ENCODE results near the gene DCLK1. TPM values are rescaled to one million over a fixed set of nuclear protein-coding genes. Genes with fewer than 3 reads are reported as not detected.
"Not testable (repeated sequence)": the region's sequence is repeated elsewhere in the genome, so short reads cannot be mapped to it uniquely, and the experiment has no call there.

DCLK1 gene
- total RNA-seq, 1 donor = not detected

DNA sequence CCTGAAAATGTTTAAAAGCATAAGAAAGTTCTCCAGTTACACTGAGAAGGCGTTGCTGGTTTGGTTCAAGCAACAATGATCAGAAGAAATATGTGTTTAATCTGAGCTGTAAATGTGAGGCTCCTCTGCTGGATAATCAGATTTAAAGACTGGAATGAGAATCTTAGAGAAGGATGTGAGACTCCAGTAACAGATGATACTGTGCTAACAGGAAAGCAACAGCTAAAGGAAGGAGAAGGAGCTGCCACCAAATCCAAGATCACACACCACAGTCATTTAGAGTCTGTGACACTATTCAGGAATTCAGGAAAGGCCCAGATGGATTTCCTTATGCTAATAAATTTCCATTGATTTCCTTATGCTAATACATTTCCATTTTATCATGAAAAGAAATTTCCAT is 16.9 kb downstream of the DCLK1 start:
- Histone ChIP-seq H3K4me1 (ENCODE audit: insufficient read depth, low read length) (no peaks in the 10 kb centered on the region), H3K9me3 (ENCODE audit: low read depth, low read length) (no peaks in the 10 kb centered on the region), H3K27me3 (ENCODE audit: insufficient read depth, low read length) (no peaks in the 10 kb centered on the region), H3K4me3 (ENCODE audit: low read length) (no peak overlapping the region)

DNA sequence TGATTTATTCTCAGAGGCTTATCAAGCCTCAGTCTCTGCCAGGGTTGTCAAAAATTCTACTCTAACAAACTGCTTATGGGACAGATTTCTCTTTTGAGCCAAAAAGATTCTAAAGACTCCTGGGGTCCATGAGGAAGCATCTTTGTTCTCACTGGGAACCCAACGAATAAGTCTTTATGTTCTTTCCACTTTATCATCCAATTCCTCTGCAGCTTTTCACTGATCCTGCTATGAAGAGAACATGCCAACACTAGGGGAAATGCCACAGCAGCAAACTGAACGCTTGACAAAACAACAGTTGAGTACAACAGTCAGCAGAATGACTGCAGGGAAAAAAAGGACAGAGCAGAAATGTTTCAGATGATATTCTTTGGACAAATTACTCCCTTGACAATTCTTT is 22.2 kb downstream of the DCLK1 start:
- H3K27me3 ChIP-seq (ENCODE audit: insufficient read depth, low read length) = no peaks in the 10 kb centered on the region

DNA sequence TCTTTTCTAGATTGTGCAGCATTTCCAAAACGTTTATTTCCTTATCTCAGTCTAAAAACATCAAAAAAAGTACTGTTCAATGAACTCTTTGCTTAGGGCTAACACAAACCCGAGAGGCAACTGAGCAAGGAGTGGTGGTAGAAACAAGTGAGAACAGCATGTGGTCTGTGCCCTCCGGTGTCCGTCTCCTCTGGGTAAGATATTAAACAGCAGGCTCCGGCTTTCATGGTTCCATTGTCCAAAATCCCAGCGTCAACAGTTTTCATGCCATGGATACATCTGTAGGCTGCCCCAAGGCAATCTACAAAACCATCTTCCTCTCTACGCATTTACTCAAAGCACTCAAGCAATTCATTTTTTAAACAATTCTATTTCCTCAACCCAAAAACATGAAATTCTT is 22.8 kb downstream of the DCLK1 start:
- Histone ChIP-seq H3K4me3 (ENCODE audit: low read length) (no peak overlapping the region), H3K27me3 (ENCODE audit: insufficient read depth, low read length) (no peaks in the 10 kb centered on the region), H3K9me3 (ENCODE audit: low read depth, low read length) (no peaks in the 10 kb centered on the region), H3K4me1 (ENCODE audit: insufficient read depth, low read length) (no peaks in the 10 kb centered on the region)

More for the DNA sequence above, 22.2 kb downstream of the DCLK1 start:
- Histone ChIP-seq H3K9me3 (ENCODE audit: low read depth, low read length) (no peaks in the 10 kb centered on the region), H3K4me3 (ENCODE audit: low read length) (no peak overlapping the region), H3K4me1 (ENCODE audit: insufficient read depth, low read length) (no peaks in the 10 kb centered on the region)

DNA sequence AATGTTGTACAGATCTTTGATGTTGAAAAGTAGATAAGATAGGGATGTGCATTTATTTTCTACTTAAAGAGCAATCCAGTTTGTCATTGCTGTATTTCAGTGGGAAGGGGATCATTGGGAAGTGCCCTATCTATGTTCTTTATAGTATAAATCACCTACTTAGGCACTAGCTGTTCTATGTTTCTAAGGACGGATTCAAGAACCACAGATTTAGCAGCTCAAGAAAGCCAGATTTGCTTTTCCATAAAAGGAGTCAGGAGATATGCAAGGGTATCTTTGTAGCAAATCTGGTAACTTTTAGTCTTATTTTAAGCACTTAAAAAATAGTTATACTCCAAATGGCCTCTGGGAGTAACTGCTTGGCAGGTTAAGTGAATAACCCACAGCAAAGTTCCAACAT is 23.7 kb downstream of the DCLK1 start:
- Histone ChIP-seq H3K9me3 (ENCODE audit: low read depth, low read length) (no peaks in the 10 kb centered on the region), H3K4me3 (ENCODE audit: low read length) (no peak overlapping the region), H3K27me3 (ENCODE audit: insufficient read depth, low read length) (no peaks in the 10 kb centered on the region), H3K4me1 (ENCODE audit: insufficient read depth, low read length) (no peaks in the 10 kb centered on the region)

- H3K4me1 ChIP-seq (ENCODE audit: insufficient read depth, low read length) = no peaks in the 10 kb centered on the region
- no peak overlapping the region for H3K4me3 ChIP-seq (ENCODE audit: low read length)
- H3K27me3 ChIP-seq (ENCODE audit: insufficient read depth, low read length) = no peaks in the 10 kb centered on the region
- no peaks in the 10 kb centered on the region for H3K9me3 ChIP-seq (ENCODE audit: low read depth, low read length)
These were observed 25.5 kb downstream of the DCLK1 start for GRCh38 chr13:36105726-36106125.

- no peaks in the 10 kb centered on the region for H3K27me3 ChIP-seq (ENCODE audit: insufficient read depth, low read length)
These were observed 28.5 kb downstream of the DCLK1 start for GRCh38 chr13:36102721-36103120.

GRCh38 chr13:36101907-36102306 is 29.3 kb downstream of the DCLK1 start:
- H3K9me3 ChIP-seq (ENCODE audit: low read depth, low read length); H3K4me1 ChIP-seq (ENCODE audit: insufficient read depth, low read length); H3K27me3 ChIP-seq (ENCODE audit: insufficient read depth, low read length); H3K4me3 ChIP-seq (ENCODE audit: low read length): not testable (repeated sequence)

More at GRCh38 chr13:36102721-36103120, 28.5 kb downstream of the DCLK1 start:
- H3K4me3 ChIP-seq (ENCODE audit: low read length) = no peak overlapping the region
- H3K9me3 ChIP-seq (ENCODE audit: low read depth, low read length) = no peaks in the 10 kb centered on the region
- no peaks in the 10 kb centered on the region for H3K4me1 ChIP-seq (ENCODE audit: insufficient read depth, low read length)

DNA sequence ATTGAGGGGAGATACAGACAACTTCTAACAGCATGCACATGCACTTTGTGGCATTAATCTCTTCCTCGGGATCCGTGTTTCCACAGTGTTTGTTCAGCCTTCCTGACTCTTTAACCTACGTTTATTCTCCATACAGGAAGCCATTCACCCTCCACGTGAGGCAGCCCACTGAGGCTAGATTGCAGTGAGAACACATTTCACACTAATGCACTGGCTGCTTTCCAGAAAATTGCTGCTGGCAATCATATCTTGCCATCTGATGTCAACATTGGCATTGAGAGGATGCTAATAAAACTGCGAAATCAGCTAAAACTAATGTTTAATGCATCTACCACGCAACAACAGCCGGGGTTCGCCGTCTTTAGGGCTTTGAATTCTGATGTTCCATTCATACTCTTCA is 30.0 kb downstream of the DCLK1 start:
- no peaks in the 10 kb centered on the region for H3K27me3 ChIP-seq (ENCODE audit: insufficient read depth, low read length)
- H3K9me3 ChIP-seq (ENCODE audit: low read depth, low read length) = no peaks in the 10 kb centered on the region
- H3K4me3 ChIP-seq (ENCODE audit: low read length) = no peak overlapping the region
- no peaks in the 10 kb centered on the region for H3K4me1 ChIP-seq (ENCODE audit: insufficient read depth, low read length)

DNA sequence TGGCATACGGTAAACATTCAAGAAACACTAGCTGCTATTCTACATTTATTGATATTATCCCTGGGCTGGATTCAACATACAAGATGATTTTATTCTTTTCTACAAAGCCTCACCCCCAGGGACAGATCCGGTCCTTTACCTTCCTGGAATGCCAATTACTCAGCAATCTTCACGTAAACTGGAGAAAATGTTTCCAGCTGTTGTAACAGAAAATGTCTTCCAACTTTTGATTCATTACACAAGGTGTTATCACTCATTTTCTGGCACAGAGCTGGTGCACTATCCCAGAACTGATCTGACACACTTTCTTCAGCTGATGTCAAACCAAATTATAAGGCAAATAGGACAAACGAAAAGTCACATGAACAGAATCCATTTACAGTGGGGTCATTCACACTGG is 33.1 kb downstream of the DCLK1 start:
- Histone ChIP-seq H3K4me1 (ENCODE audit: insufficient read depth, low read length) (no peaks in the 10 kb centered on the region), H3K27me3 (ENCODE audit: insufficient read depth, low read length) (no peaks in the 10 kb centered on the region), H3K4me3 (ENCODE audit: low read length) (no peak overlapping the region), H3K9me3 (ENCODE audit: low read depth, low read length) (no peaks in the 10 kb centered on the region)

DNA sequence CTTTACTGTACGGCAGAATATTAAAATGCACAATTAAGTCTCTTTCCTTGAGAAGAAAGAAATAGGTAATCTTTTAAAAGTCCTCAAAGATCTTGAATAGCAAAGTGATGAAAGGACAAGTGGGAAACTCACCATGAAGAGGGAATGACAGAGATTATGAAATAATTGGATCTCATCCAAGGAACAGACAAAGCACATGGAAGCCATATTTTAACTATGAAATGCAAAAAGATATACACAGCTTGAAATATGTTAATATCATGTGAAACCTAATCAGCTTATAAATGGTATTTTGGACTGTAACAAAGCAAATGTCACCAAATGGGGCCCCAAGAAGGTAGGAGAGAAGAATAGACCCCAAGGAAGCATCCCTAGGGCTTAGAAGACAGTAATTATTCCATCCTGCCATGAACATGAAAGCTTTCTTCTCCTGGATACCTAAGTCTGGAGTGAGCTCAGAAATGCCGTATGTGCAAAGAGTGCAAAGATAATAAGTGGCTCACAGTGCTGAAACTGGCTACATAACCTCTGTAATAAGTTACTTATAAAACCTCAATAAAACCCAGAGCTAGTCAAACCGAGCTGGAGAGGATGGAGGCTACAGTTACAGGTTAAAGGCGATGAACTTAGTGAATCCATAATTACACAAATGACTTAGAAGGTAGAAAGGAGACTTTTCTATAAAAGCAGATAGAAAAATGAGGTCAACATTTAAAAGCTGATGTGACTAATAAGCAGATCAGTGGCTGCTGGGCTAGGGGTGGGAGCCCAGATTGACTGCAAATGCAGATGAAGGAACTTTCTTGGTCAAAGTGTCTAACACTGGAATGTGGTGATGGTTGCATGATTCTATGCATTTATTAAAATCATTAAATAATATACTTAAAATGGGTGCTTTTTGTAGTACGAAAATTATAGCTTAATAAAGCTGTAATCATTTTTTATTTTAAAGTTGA is 34.4 kb downstream of the DCLK1 start:
- Histone ChIP-seq H3K27me3 (ENCODE audit: insufficient read depth, low read length) (no peaks in the 10 kb centered on the region), H3K4me3 (ENCODE audit: low read length) (no peak overlapping the region), H3K9me3 (ENCODE audit: low read depth, low read length) (no peaks in the 10 kb centered on the region), H3K4me1 (ENCODE audit: insufficient read depth, low read length) (no peaks in the 10 kb centered on the region)

DNA sequence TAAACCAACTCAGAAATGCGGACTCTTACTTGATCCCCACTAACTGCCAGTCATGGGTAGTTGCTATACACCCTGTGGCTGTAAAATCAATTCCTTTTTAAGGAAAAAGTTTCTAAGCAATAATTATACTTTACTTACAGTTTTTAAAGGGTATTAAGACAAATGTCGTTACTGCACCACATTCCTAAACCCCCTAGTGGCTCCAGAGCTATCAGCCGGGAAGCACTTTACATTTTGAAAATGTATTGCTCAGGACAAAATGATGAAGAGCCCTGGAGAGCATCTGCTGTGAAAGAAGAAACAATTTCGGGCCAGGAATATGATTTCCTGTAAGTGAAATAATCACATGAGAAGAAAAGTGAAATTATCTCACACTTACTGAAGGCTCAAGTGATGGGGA is 36.7 kb downstream of the DCLK1 start:
- H3K9me3 ChIP-seq (ENCODE audit: low read depth, low read length) = no peaks in the 10 kb centered on the region
- no peaks in the 10 kb centered on the region for H3K4me1 ChIP-seq (ENCODE audit: insufficient read depth, low read length)
- no peak overlapping the region for H3K4me3 ChIP-seq (ENCODE audit: low read length)
- no peaks in the 10 kb centered on the region for H3K27me3 ChIP-seq (ENCODE audit: insufficient read depth, low read length)

DNA sequence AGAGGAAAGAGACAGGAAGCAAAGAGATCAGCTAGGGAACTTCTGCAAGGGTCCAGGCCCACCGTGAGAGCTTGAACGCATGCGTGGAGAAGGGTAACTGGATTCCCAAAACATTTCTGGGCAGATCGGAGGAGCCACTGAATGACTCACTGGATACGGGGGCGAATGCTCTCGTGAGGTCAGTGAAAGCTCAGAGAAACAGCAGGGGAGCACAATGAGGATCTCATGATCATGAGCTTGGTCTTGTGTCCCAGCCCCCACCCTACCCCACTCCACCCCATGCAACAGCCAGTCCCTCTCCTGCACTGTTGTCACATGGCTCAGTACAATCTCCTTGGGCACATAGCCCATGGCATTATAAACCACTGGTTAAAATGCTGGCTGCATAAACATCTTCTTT is 40.6 kb downstream of the DCLK1 start:
- Histone ChIP-seq H3K27me3 (ENCODE audit: insufficient read depth, low read length) (no peaks in the 10 kb centered on the region), H3K9me3 (ENCODE audit: low read depth, low read length) (no peaks in the 10 kb centered on the region), H3K4me3 (ENCODE audit: low read length) (no peak overlapping the region), H3K4me1 (ENCODE audit: insufficient read depth, low read length) (no peaks in the 10 kb centered on the region)

DNA sequence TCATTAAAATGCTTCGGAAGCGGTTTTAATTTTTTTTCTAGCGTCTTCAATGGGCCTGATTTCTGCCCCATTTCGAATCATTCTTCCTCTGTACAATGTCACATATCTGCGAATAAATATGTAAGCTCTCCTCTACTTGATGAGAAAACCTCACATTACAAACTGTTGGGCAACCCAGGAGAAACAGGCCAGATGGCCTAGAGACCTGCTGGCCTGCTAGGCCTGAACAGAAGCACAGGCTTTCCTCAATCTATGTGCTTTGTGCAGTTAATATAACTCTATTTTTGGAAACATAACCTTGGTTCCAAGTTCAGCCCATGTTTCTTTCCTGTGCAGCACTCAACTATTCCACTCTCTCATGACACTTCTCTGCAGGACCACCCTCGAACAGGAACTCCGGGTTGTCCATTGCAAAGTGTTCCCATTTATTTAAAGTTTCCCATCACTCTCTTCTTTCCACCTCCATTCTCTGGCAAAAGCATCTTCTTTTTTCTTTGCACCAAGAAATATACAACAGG is 42.0 kb downstream of the DCLK1 start:
- Histone ChIP-seq H3K27me3 (ENCODE audit: insufficient read depth, low read length) (no peaks in the 10 kb centered on the region), H3K4me1 (ENCODE audit: insufficient read depth, low read length) (no peaks in the 10 kb centered on the region), H3K9me3 (ENCODE audit: low read depth, low read length) (no peaks in the 10 kb centered on the region), H3K4me3 (ENCODE audit: low read length) (no peak overlapping the region)

GRCh38 chr13:36088463-36088862 is 42.7 kb downstream of the DCLK1 start:
- Histone ChIP-seq H3K4me1 (ENCODE audit: insufficient read depth, low read length) (no peaks in the 10 kb centered on the region), H3K9me3 (ENCODE audit: low read depth, low read length) (no peaks in the 10 kb centered on the region), H3K4me3 (ENCODE audit: low read length) (no peak overlapping the region), H3K27me3 (ENCODE audit: insufficient read depth, low read length) (no peaks in the 10 kb centered on the region)

DNA sequence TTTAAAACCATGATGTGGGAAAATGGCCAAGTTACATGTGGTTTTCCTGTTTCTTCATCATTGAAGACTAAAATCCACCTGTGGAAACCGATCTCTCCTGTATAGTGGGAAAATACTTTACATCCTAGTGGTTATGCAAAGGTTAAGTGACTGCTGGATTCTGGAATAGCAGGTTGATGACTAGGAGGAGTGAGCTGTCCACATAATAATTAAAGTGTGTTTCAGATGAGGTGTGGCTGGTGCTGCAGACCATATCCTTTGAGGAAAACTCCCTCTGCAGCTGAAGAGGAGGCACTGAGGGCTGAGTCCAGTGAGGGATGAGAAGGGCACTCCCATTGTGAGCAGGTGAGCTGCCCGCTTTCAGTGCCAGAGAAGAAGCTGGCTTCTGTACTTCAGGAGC is 43.2 kb downstream of the DCLK1 start:
- no peaks in the 10 kb centered on the region for H3K27me3 ChIP-seq (ENCODE audit: insufficient read depth, low read length)
- no peaks in the 10 kb centered on the region for H3K9me3 ChIP-seq (ENCODE audit: low read depth, low read length)
- no peak overlapping the region for H3K4me3 ChIP-seq (ENCODE audit: low read length)
- H3K4me1 ChIP-seq (ENCODE audit: insufficient read depth, low read length) = no peaks in the 10 kb centered on the region

GRCh38 chr13:36086117-36086516 is 45.1 kb downstream of the DCLK1 start:
- Histone ChIP-seq H3K4me3 (ENCODE audit: low read length) (no peak overlapping the region), H3K4me1 (ENCODE audit: insufficient read depth, low read length) (no peaks in the 10 kb centered on the region), H3K27me3 (ENCODE audit: insufficient read depth, low read length) (no peaks in the 10 kb centered on the region), H3K9me3 (ENCODE audit: low read depth, low read length) (no peaks in the 10 kb centered on the region)

Measured in mononuclear cell (primary cell).